ENCODE results near the gene BARD1. TPM values are rescaled to one million over a fixed set of nuclear protein-coding genes. Genes with fewer than 3 reads are reported as not detected.

BARD1 gene
- total and polyA plus RNA-seq, 2 of the 13 experiments (the other 11 are each of a cell fraction or from before 2014, with no cell fraction given) = 5.3 to 30.4 TPM

DNA sequence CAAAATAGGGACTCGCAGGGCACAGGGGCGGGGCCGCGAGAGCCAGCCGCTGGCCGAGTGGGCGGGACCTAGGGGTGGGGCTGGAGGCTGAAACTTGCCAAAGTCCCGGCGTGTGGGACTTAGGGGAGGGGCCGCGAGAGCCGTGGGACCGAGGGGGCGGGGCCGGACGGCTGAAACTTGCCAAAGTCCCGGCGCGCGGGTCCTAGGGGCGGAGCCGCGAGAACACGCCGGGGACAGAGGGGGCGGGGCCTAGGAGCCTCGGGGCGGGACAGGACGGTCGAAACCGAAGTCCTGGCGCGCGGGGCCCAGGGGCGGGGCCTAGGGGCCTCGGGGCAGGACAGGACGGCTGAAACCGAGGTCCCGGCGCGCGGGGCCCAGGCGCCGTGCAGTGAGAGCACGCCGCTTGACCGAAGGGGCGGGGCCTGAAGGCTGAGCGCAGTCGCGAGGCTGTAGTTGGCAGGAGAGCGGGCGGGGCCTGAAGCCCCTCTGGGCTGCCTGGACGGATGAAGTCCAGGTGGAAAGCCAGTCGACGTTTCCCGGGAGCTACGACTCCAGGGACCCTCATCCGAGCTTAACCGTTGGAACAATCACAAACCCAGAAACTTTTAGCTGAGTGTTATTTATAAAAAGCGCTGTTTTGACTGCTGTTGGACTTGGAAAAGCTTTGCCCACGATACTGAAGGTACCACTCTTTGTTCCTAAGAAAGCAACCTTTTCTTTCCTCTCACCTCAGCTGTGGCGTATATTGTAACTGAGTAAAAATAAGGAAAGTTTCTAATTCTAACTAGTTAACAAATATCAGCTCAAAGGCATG, 475 bp upstream of the BARD1 start (continued):
- TF ChIP-seq ZNF235 (CRISPR knock-in tag; IDR thresholded peaks at IDR 0.05; ENCODE audit: borderline replicate concordance) (no peak), ZNF724P (CRISPR knock-in tag; IDR thresholded peaks at IDR 0.05; ENCODE audit: borderline replicate concordance) (no peak), ZNF232 (CRISPR knock-in tag; IDR thresholded peaks at IDR 0.05; ENCODE audit: borderline replicate concordance) (no peak), ELK4 (CRISPR knock-in tag; IDR thresholded peaks at IDR 0.05; ENCODE audit: borderline replicate concordance) (no peak), ZBTB7B (CRISPR knock-in tag; IDR thresholded peaks at IDR 0.05) (peak; percentile 94), ZNF883 (CRISPR knock-in tag; IDR thresholded peaks at IDR 0.05; ENCODE audit: not compliant biosample characterization) (no peak), ZNF263 (CRISPR knock-in tag; IDR thresholded peaks at IDR 0.05) (peak; percentile 44), NONO (IDR thresholded peaks at IDR 0.05) (no peak), NONO (CRISPR knock-in tag; conservative IDR thresholded peaks at IDR 0.05) (no peak; the same call in 1 of the 2 replicates), FOXJ3 (CRISPR knock-in tag; IDR thresholded peaks at IDR 0.05; ENCODE audit: borderline replicate concordance) (peak; percentile 45; the same call in 1 of the 2 replicates), SYNCRIP (IDR thresholded peaks at IDR 0.05; ENCODE audit: insufficient read depth, low read depth, low read length) (no peak), MTA1 (CRISPR knock-in tag; IDR thresholded peaks at IDR 0.05; ENCODE audit: borderline replicate concordance) (no peak), JUN (CRISPR knock-in tag; IDR thresholded peaks at IDR 0.05) (no peak), NFYC (CRISPR knock-in tag; IDR thresholded peaks at IDR 0.05) (peak; percentile 50), ZNF441 (CRISPR knock-in tag; IDR thresholded peaks at IDR 0.05; ENCODE audit: borderline replicate concordance) (no peak; the same call in 1 of the 2 replicates), ZNF10 (CRISPR knock-in tag; IDR thresholded peaks at IDR 0.05; ENCODE audit: borderline replicate concordance, low read depth) (no peak), MED8 (CRISPR knock-in tag; IDR thresholded peaks at IDR 0.05; ENCODE audit: insufficient replicate concordance) (no peak), ZNF557 (CRISPR knock-in tag; IDR thresholded peaks at IDR 0.05) (peak; percentile 68; the same call in 1 of the 2 replicates), ZNF780A (CRISPR knock-in tag; IDR thresholded peaks at IDR 0.05) (no peak), REPIN1 (CRISPR knock-in tag; IDR thresholded peaks at IDR 0.05; ENCODE audit: borderline replicate concordance, low read depth) (peak; percentile 52), SSRP1 (CRISPR knock-in tag; IDR thresholded peaks at IDR 0.05) (no peak), MAZ (IDR thresholded peaks at IDR 0.05; ENCODE audit: borderline replicate concordance, low read depth, low read length) (peak; percentile 78; the same call in 1 of the 2 replicates), MAZ (CRISPR knock-in tag; IDR thresholded peaks at IDR 0.05; ENCODE audit: low read depth) (peak; percentile 50), THAP9 (CRISPR knock-in tag; IDR thresholded peaks at IDR 0.05; ENCODE audit: borderline replicate concordance) (no peak), NAIF1 (CRISPR knock-in tag; IDR thresholded peaks at IDR 0.05; ENCODE audit: borderline replicate concordance) (0 out of 2 replicates have a peak, but pooled peaks have one; percentile 71)
